Fibroblast of the aortic adventitia (primary cell): ENCODE measurements around the gene TMCC1. TPM values are rescaled to one million over a fixed set of nuclear protein-coding genes. Genes with fewer than 3 reads are reported as not detected.

Source experiments
- DNase-seq: peaks from one replicate; pipeline ENCODE4 v3.0.0-alpha.2; 2010; ENCODE audit warnings: low read depth
- H3K4me3 ChIP-seq: 2 replicates; pipeline ENCODE4 v1.5.1; 2011; ENCODE audit warnings: low read depth, mild to moderate bottlenecking, control low read depth, low read length, moderate library complexity
- CTCF ChIP-seq: IDR thresholded peaks from 2 replicates; pipeline ENCODE4 v1.5.1; 2011; ENCODE audit warnings: mild to moderate bottlenecking, low read length, control low read depth, inconsistent platforms; ENCODE audit not compliant: insufficient read depth
- total RNA-seq: library from RNA; depleted of rRNA; stranded (reverse); fragments of >200 nt; gene quantifications from 2 replicates; pipeline ENCODE4 v1.2.3, GENCODE V29; 2012; ENCODE audit warnings: low replicate concordance

Gene TMCC1
- total RNA-seq, 1 donor: 16.9 TPM

- no peak for TF ChIP-seq CTCF
Measured at GRCh38 chr3:129749692-129750091, 143.8 kb downstream of the TMCC1 start.

GRCh38 chr3:129747992-129748391, 145.5 kb downstream of the TMCC1 start:
- no peak for DNase-seq
- no peak for TF ChIP-seq CTCF
- H3K4me3 ChIP-seq: no peak overlapping the region

More at GRCh38 chr3:129749692-129750091, 143.8 kb downstream of the TMCC1 start:
- H3K4me3 ChIP-seq: no peak overlapping the region
- DNase-seq: no peak

GRCh38 chr3:129747136-129747535, 146.4 kb downstream of the TMCC1 start:
- no peak for DNase-seq
- TF ChIP-seq CTCF: no peak
- no peak overlapping the region for H3K4me3 ChIP-seq

- DNase-seq: no peak
- no peak for TF ChIP-seq CTCF
- no peak overlapping the region for H3K4me3 ChIP-seq
Measured at GRCh38 chr3:129746629-129747028, 146.9 kb downstream of the TMCC1 start.

- H3K4me3 ChIP-seq: no peak overlapping the region
- no peak for TF ChIP-seq CTCF
- peak; percentile 56 for DNase-seq
Measured at GRCh38 chr3:129745253-129745652, 148.3 kb downstream of the TMCC1 start.

DNA sequence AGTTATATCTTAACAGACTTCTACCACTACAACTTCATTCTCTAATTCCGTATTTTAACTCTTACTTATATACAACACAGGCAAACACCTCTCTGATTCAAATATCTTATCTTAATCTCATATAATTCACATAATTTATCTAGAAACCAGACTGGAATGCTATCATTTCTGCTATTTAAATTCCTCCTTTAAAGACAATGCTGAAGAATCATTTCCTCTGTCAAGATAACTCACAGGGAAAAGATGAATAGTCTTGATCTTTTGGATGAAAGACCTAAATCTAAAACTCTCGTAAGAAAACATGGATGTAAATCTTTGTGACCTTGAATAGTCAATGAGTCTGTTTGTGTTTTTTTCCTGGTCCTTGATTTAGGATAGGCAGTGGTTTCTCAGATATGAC, 151.7 kb downstream of the TMCC1 start:
- TF ChIP-seq CTCF: no peak
- DNase-seq: no peak
- no peak overlapping the region for H3K4me3 ChIP-seq

GRCh38 chr3:129740090-129740489, 153.4 kb downstream of the TMCC1 start:
- no peak for TF ChIP-seq CTCF
- DNase-seq: no peak
- no peak overlapping the region for H3K4me3 ChIP-seq
